GM12874 (cell line): ENCODE results near the gene SPON1.

Experiments used
- TF ChIP-seq, protein P1 (sequence below): IDR thresholded peaks from 2 replicates; pipeline ENCODE4 v1.5.1; 2011; ENCODE audit warnings: low read depth, mild to moderate bottlenecking, control low read depth, low read length, moderate library complexity; ENCODE audit not compliant: insufficient read depth

The SPON1 gene

DNA sequence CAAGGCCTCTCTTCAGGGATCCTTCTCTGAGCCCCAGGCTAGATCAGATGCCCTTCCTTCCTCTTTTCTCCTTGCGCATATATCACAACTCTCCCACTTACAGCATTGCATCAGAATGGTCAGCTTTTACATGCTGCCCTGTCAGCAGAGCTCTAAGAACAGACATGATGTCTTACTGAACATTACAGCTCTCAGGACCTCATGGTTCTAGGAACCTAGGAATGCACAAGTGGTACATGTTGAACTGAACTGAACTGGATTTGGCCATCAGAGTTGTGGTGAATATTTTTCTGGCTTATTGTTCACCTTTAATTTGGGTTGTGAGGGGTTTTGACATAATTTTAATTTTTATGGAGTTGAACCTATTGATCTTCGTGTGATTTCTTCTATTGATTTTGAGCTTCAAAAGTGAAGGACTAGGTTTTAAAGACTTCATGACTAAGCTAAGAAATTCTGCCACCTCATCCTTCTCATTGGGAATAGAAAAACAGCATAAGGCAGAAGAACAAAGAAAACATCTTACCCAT lies 37.7 kb upstream of the SPON1 start:
- TF ChIP-seq, protein P1, sequence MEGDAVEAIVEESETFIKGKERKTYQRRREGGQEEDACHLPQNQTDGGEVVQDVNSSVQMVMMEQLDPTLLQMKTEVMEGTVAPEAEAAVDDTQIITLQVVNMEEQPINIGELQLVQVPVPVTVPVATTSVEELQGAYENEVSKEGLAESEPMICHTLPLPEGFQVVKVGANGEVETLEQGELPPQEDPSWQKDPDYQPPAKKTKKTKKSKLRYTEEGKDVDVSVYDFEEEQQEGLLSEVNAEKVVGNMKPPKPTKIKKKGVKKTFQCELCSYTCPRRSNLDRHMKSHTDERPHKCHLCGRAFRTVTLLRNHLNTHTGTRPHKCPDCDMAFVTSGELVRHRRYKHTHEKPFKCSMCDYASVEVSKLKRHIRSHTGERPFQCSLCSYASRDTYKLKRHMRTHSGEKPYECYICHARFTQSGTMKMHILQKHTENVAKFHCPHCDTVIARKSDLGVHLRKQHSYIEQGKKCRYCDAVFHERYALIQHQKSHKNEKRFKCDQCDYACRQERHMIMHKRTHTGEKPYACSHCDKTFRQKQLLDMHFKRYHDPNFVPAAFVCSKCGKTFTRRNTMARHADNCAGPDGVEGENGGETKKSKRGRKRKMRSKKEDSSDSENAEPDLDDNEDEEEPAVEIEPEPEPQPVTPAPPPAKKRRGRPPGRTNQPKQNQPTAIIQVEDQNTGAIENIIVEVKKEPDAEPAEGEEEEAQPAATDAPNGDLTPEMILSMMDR: no peak

DNA sequence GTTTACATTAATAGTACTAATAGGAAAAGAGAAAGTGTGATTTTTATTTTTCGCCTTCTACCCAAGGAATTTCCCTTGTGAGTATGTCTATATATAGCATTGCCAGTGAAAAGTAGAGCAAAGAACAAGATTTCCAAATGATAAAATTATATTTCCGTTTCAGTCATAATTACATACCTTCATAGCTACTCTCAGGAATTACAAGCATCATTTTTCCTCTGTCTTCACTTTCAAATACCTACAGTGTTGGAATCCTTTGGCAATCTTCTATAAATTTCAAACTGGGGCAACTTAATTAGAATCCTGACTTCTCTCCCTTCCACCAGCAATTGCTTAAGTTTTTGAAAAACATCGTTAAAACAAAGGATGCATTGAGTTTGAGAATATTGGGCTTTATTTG lies 35.5 kb upstream of the SPON1 start:
- TF ChIP-seq, protein P1: no peak

DNA sequence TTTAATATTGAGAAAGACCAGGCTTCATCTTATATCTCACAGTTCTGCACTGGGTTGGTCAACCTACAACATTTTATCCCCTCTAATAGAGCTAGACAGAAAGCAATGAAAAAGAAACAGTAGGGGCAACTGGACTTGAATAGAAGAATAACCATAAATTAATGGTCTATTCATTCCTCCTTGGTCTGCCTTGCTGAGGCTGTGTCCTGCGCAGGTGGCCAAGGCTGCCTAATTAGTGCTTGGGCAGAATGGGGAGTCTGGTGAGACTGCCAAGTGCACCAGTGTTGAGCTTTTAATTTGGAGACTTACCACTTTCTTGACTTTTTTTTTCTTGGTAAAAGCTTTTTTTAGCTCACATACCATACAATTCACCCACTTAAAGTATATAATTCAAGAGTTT lies 35.0 kb upstream of the SPON1 start:
- TF ChIP-seq, protein P1: no peak

DNA sequence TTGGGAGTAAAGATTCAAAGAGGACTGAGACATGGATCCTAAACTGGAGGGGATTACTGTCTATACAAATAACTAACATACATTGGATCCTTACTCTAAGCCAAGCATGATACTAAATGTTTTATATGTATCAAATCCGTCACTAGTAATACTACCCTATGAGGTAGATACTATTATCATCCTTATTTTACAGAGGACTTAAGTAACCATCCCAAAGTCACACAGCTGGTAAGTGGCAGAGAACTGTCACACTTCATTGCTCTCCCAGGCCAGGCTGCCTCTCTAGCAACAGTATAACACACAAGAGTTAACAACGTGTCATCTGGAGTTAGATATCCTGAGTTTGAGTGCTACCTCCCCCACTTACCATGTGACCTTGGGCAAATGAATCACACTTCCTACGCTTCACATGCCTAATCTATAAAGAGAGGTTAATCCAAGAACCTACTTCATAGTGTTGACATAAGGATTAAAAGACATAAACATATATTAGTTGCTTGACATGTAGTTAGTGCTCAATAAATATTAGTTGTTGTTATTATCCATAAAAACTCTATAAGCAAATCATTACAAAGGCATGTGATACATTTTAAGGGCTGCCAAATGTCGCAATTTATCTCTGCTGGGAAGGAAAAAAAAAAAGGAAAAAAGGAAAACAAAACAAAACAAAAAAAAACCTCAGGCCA lies 33.8 kb upstream of the SPON1 start:
- TF ChIP-seq, protein P1: no peak

DNA sequence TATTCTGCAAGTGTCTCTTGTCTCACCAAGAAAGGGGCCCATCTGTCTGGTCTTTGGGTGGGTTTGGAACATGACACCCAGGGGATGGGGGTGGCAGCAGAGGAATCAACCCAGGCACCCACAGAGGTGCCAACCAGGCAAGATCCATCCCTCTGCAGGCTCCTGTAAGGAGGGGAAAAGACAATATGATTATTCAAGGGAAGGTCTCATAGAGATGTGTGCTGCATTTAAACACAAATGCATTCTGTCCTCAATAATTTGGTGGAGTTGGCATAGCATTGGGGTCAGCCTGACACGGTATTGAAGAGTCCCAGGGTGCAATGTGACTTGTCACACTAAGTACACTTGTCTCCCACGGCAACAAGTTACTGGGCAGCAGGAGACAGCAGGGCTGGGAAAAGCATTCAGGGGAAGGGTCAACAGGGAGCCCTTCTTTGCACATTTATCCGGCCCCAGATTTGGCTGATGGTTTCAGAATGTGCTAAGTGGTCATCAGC lies 33.1 kb upstream of the SPON1 start:
- TF ChIP-seq, protein P1: no peak

DNA sequence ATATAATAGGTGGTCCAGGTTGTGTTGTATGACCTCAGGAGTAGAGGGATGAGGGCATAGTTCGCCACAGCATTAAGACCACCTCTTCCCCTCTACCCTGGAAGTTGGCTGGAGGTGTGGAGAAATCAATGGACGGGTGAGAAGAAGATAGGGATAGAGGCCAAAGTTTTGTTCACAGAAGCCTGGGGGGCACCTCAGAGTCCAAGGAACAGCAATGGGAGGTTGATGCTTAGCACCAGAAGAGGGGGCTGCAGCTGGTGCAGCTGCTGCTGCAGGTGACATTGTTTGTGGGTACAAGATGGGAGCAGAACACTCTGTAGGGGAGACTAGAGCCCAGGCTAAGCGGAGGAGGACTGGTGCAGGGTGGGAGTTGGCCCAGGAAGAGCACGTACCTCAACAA lies 31.2 kb upstream of the SPON1 start:
- TF ChIP-seq, protein P1: no peak

DNA sequence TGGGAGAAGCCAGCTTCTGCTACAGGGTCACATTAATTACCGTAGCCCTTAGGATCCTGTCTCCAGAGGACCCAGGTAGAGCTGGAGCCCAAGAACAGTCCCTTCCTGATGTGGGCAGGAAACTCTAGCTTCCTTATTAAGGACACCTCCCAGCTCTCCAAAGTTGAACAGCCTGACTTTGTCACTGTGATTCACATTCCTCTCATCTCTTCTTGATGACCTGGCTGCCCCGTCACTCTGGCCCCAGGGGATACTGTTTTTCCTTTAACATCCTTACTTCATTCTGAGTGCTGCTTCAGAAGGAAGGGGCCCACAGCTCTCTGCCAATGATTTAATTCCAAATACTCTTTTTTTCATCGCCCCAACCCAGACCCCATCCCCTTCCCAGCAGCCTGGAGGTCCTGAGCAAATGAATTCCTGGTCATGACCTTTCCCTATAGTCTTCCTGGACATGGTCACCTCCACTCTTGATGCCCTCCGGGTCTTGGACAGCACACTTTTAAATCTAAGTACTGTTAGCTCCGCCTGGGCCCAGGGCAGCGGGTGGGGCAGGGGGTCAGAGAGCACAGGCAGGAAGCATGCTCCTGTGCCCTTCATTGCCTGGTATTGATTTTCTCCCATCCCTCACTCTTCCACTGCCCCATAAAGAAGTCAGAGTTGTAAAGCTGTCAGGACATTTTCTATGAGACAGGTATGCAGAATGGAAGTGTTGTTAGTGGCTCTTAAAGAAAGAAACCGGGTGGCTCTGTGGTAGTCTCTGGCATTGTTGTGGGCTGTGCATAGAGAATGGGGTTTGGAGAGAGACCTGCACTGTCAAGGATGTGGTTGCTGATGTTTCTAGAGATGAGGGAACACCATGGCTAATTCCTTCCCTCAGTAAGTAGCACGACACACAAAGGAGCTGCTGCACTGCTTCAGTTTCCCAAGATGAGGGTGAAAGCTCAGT lies 22.3 kb upstream of the SPON1 start:
- TF ChIP-seq, protein P1: no peak
